Activated gamma-delta T cell treated with anti-CD3 and anti-CD28 coated beads, Interleukin-2, amount 50 U/mL, for 16 hours (primary cell): ENCODE measurements around the gene CCDC121.
"Not testable (repeated sequence)": the region's sequence is repeated elsewhere in the genome, so short reads cannot be mapped to it uniquely, and the experiment has no call there.

Experiments
- DNase-seq: peaks from one replicate; pipeline ENCODE4 v3.0.0-alpha.2; 2020; ENCODE audit warnings: low read depth

Gene CCDC121

GRCh38 chr2:27636766-27637165 is 8.0 kb upstream of the CCDC121 start:
- DNase-seq = no peak

- no peak for DNase-seq
Measured at GRCh38 chr2:27634291-27634690, 5.5 kb upstream of the CCDC121 start.

GRCh38 chr2:27630257-27630656 is 1.4 kb upstream of the CCDC121 start:
- DNase-seq = not testable (repeated sequence)

- no peak for DNase-seq
Measured at GRCh38 chr2:27627963-27628766, 647 bp downstream of the CCDC121 start.

GRCh38 chr2:27626921-27627320 is 1.9 kb downstream of the CCDC121 start:
- not testable (repeated sequence) for DNase-seq

GRCh38 chr2:27626323-27626722 is 2.5 kb downstream of the CCDC121 start:
- not testable (repeated sequence) for DNase-seq

GRCh38 chr2:27624943-27625342 is 3.9 kb downstream of the CCDC121 start:
- no peak for DNase-seq

- no peak for DNase-seq
Measured at GRCh38 chr2:27622921-27623384, 5.9 kb downstream of the CCDC121 start.

- no peak for DNase-seq
Measured at GRCh38 chr2:27621524-27621923, 7.3 kb downstream of the CCDC121 start.

GRCh38 chr2:27615316-27615715 is 13.5 kb downstream of the CCDC121 start:
- DNase-seq = no peak

- DNase-seq = no peak
Measured at GRCh38 chr2:27613985-27614384, 14.8 kb downstream of the CCDC121 start.

GRCh38 chr2:27606611-27607010 is 22.2 kb downstream of the CCDC121 start:
- no peak for DNase-seq

- DNase-seq = no peak
Measured at GRCh38 chr2:27596627-27597026, 32.2 kb downstream of the CCDC121 start.

GRCh38 chr2:27595412-27595811 is 33.4 kb downstream of the CCDC121 start:
- DNase-seq = not testable (repeated sequence)

- DNase-seq = not testable (repeated sequence)
Measured at GRCh38 chr2:27594020-27594703, 34.6 kb downstream of the CCDC121 start.

GRCh38 chr2:27593240-27593639 is 35.6 kb downstream of the CCDC121 start:
- DNase-seq = no peak

GRCh38 chr2:27591745-27592144 is 37.1 kb downstream of the CCDC121 start:
- DNase-seq = no peak

GRCh38 chr2:27588308-27588707 is 40.5 kb downstream of the CCDC121 start:
- DNase-seq = no peak

GRCh38 chr2:27587025-27587424 is 41.8 kb downstream of the CCDC121 start:
- DNase-seq = no peak

GRCh38 chr2:27584597-27584996 is 44.2 kb downstream of the CCDC121 start:
- no peak for DNase-seq

- DNase-seq = no peak
Measured at GRCh38 chr2:27583390-27583915, 45.4 kb downstream of the CCDC121 start.

GRCh38 chr2:27582695-27583389 is 46.0 kb downstream of the CCDC121 start, which contains the start of gene ZNF512:
Gene ZNF512, plus strand, starts transcription at chr2:27583042. Its CDS starts 71 bp downstream, at chr2:27583113.
- peak; percentile 61 for DNase-seq
